Endometrial microvascular endothelial cells (primary cell): ENCODE measurements around the gene MSI2. TPM values are rescaled to one million over a fixed set of nuclear protein-coding genes. Genes with fewer than 3 reads are reported as not detected.

Experiments used
- in situ Hi-C: cut with HindIII; loops from 2 replicates; pipeline ENCODE4 v1.10.0; 2017; ENCODE audit warnings: low sequenced_read_pairs, low pct_unique_long_range_greater_than_20kb; ENCODE audit errors: inconsistent ontology term
- total RNA-seq: library from RNA; depleted of rRNA; stranded (reverse); fragments of >200 nt; gene quantifications from one replicate; pipeline ENCODE4 v1.2.3, GENCODE V29; 2015; ENCODE audit errors: inconsistent ontology term

MSI2 gene
- total RNA-seq, 1 donor from 2014 or later = 19.2 TPM

GRCh38 chr17:57350266-57350665, 93.9 kb downstream of the MSI2 start:
- in situ Hi-C loops = no loop called here

GRCh38 chr17:57352665-57353175, 96.4 kb downstream of the MSI2 start:
- in situ Hi-C loops = no loop called here

GRCh38 chr17:57354673-57355072, 98.3 kb downstream of the MSI2 start:
- in situ Hi-C loops = no loop called here

GRCh38 chr17:57355090-57355859, 99.0 kb downstream of the MSI2 start:
- in situ Hi-C loops = no loop called here

GRCh38 chr17:57356153-57356718, 99.9 kb downstream of the MSI2 start:
- in situ Hi-C loops = no loop called here

- in situ Hi-C loops = no loop called here
These were observed 100.5 kb downstream of the MSI2 start for GRCh38 chr17:57356719-57357391.

- in situ Hi-C loops = no loop called here
These were observed 101.1 kb downstream of the MSI2 start for GRCh38 chr17:57357392-57357784.

- in situ Hi-C loops = no loop called here
These were observed 101.6 kb downstream of the MSI2 start for GRCh38 chr17:57357830-57358430.

GRCh38 chr17:57360266-57360665, 103.9 kb downstream of the MSI2 start:
- in situ Hi-C loops = no loop called here

- in situ Hi-C loops = no loop called here
These were observed 106.7 kb downstream of the MSI2 start for GRCh38 chr17:57362797-57363556.

GRCh38 chr17:57363580-57363979, 107.3 kb downstream of the MSI2 start:
- in situ Hi-C loops = no loop called here

- in situ Hi-C loops = no loop called here
These were observed 107.8 kb downstream of the MSI2 start for GRCh38 chr17:57363998-57364643.

- in situ Hi-C loops = no loop called here
These were observed 109.1 kb downstream of the MSI2 start for GRCh38 chr17:57365420-57365819.

GRCh38 chr17:57366177-57366557, 109.8 kb downstream of the MSI2 start:
- in situ Hi-C loops = no loop called here

- in situ Hi-C loops = no loop called here
These were observed 110.4 kb downstream of the MSI2 start for GRCh38 chr17:57366558-57367351.

- in situ Hi-C loops = no loop called here
These were observed 112.5 kb downstream of the MSI2 start for GRCh38 chr17:57368637-57369336.

- in situ Hi-C loops = no loop called here
These were observed 113.2 kb downstream of the MSI2 start for GRCh38 chr17:57369509-57369945.
